HepG2 (cell line): ENCODE measurements around the gene QSER1. TPM values are rescaled to one million over a fixed set of nuclear protein-coding genes. Genes with fewer than 3 reads are reported as not detected.

Source experiments
- DRAP1 ChIP-seq: IDR thresholded peaks from 2 replicates; pipeline ENCODE4 v1.6.1; 2016; ENCODE audit warnings: missing genetic modification reagents, missing compliant biosample characterization
- ELF3 ChIP-seq: IDR thresholded peaks from 2 replicates; pipeline ENCODE4 v1.6.1; 2016; ENCODE audit warnings: missing genetic modification reagents, missing compliant biosample characterization
- HMGXB3 ChIP-seq: sonication (generic); formaldehyde crosslinking; IDR thresholded peaks from 2 replicates; pipeline ENCODE4 v1.4.0; 2020; ENCODE audit warnings: missing genetic modification reagents, borderline replicate concordance
- LRRFIP1 ChIP-seq: sonication (generic); formaldehyde crosslinking; conservative IDR thresholded peaks from 2 replicates; pipeline ENCODE4 v1.4.0; 2020; ENCODE audit warnings: missing genetic modification reagents
- MXD3 ChIP-seq: IDR thresholded peaks from 2 replicates; pipeline ENCODE4 v1.6.1; 2016; ENCODE audit warnings: mild to moderate bottlenecking, missing biosample characterization, missing genetic modification reagents
- NFATC3 ChIP-seq: sonication (generic); formaldehyde crosslinking; IDR thresholded peaks from 2 replicates; pipeline ENCODE4 v1.5.1; 2020; ENCODE audit warnings: mild to moderate bottlenecking, missing genetic modification reagents
- ZHX2 ChIP-seq, 2 experiments: sonication (generic) in 1 of 2; formaldehyde crosslinking in 1 of 2; IDR thresholded peaks; 2 replicates each; pipeline versions ENCODE4 v1.6.1 to v1.9.0; 2014 to 2022; ENCODE audit warnings: antibody characterized with exemption in 1 of 2, borderline replicate concordance in 1 of 2, inconsistent platforms in 1 of 2, low read depth in 1 of 2, missing genetic modification reagents in 1 of 2
- ZNF558 ChIP-seq: sonication (generic); formaldehyde crosslinking; IDR thresholded peaks from 2 replicates; pipeline ENCODE4 v1.9.0; 2022; ENCODE audit warnings: mild to moderate bottlenecking, missing genetic modification reagents, borderline replicate concordance
- polyA plus RNA-seq, 8 experiments: library from polyadenylated mRNA; depleted of rRNA in 3 of 8; stranded (reverse) in 7 of 8; unstranded in 1 of 8; fragments of >200 nt; fragmentation: Illumina TruSeq in 4 of 8; extraction: Trizol in 4 of 8; gene quantifications; 2 replicates each; pipeline versions ENCODE4 v1.2.1 to v1.2.3, GENCODE V29; 2011 to 2016; ENCODE audit warnings: low read depth in 4 of 8, missing spikeins in 1 of 8, mixed read lengths in 1 of 8; ENCODE audit not compliant: insufficient read depth in 1 of 8
- total RNA-seq, 5 experiments: library from RNA; depleted of rRNA; stranded (reverse); fragments of >200 nt; fragmentation: Illumina TruSeq; extraction: Trizol; gene quantifications; 2 replicates each; pipeline ENCODE4 v1.2.3, GENCODE V29; 2016; ENCODE audit warnings: low read depth in 1 of 5

The QSER1 gene
- total and polyA plus RNA-seq, 2 of the 13 experiments (the other 11 are each of a cell fraction or from before 2014, with no cell fraction given): 8.9 to 17.3 TPM

- TF ChIP-seq ZHX2 (IDR thresholded peaks at IDR 0.05; ENCODE audit: low read depth) (peak; percentile 88), ZHX2 (CRISPR knock-in tag; IDR thresholded peaks at IDR 0.05; ENCODE audit: borderline replicate concordance) (no peak), ZNF558 (CRISPR knock-in tag) (no peak), DRAP1 (CRISPR knock-in tag) (peak; percentile 64; the same call in 1 of the 2 replicates), NFATC3 (CRISPR knock-in tag) (no peak), LRRFIP1 (no peak), HMGXB3 (CRISPR knock-in tag) (peak; percentile 94), ELF3 (CRISPR knock-in tag) (peak; percentile 16; the same call in 1 of the 2 replicates), MXD3 (no peak)
Measured at GRCh38 chr11:32894149-32894827, 1.7 kb downstream of the QSER1 start (continued).
